A549 (cell line): ENCODE data around the gene ATF2. TPM values are rescaled to one million over a fixed set of nuclear protein-coding genes. Genes with fewer than 3 reads are reported as not detected.

ENCODE experiments used
- ATAC-seq, 2 experiments: fragments of 200-7000 bp in 1 of 2; fragments of >200 bp in 1 of 2; cut with Nextera tagmentation in 1 of 2; cut with Tn5 transposase in 1 of 2; 3 replicates each; pipeline versions ENCODE4 v1.8.0 to v1.9.1; 2018 to 2020; ENCODE audit warnings: mild to moderate bottlenecking in 1 of 2, moderate library complexity in 1 of 2
- CTCF ChIA-PET: fragments of 300-600 bp; sonication (Branson Sonifier 250); formaldehyde crosslinking; extraction: SDS; loops from one replicate; lab custom pipeline; 2021; ENCODE audit warnings: antibody characterized with exemption, inconsistent platforms; lab: Yijun Ruan, JAX
- POLR2A ChIA-PET: fragments of 350-600 bp; formaldehyde crosslinking; extraction: SDS; loops from one replicate; lab custom pipeline; 2021; ENCODE audit warnings: antibody characterized with exemption, inconsistent platforms; lab: Yijun Ruan, JAX
- DNase-seq, 2 experiments: peaks; one replicate each; pipeline versions ENCODE4 v3.0.0 to v3.0.0-alpha.2; 2011 to 2016; ENCODE audit warnings: low read depth in 1 of 2, low spot score in 1 of 2
- FAIRE-seq: peaks from 2 replicates; lab custom pipeline; 2011; peaks lifted over from hg19 to GRCh38; lab: Jason Lieb, UNC
- H3K27ac ChIP-seq, 2 experiments: fragments of >200 bp; sonication (Bioruptor Twin); formaldehyde crosslinking; 3 replicates each; pipeline ENCODE4 v1.5.1; 2016 to 2017
- H3K4me1 ChIP-seq: fragments of >200 bp; sonication (Bioruptor Twin); formaldehyde crosslinking; 3 replicates; pipeline ENCODE4 v1.6.1; 2016
- H3K4me2 ChIP-seq: fragments of >200 bp; sonication (Bioruptor Twin); formaldehyde crosslinking; 3 replicates; pipeline ENCODE4 v1.6.1; 2016
- H3K4me3 ChIP-seq: fragments of >200 bp; sonication (Bioruptor Twin); formaldehyde crosslinking; 3 replicates; pipeline ENCODE4 v1.5.1; 2016
- H3K9me3 ChIP-seq: fragments of >200 bp; sonication (Bioruptor Twin); formaldehyde crosslinking; 3 replicates; pipeline ENCODE4 v1.6.1; 2016
- ATOH8 ChIP-seq: fragments of 250-450 bp; sonication (Bioruptor Pico); IDR thresholded peaks from 2 replicates; pipeline ENCODE4 v1.5.0; 2020; ENCODE audit warnings: low read depth, mild to moderate bottlenecking, moderate library complexity
- BCL3 ChIP-seq: fragments of >200 bp; sonication (Bioruptor Twin); formaldehyde crosslinking; IDR thresholded peaks from 3 replicates; pipeline ENCODE4 v1.6.1; 2016
- CHD2 ChIP-seq: fragments of 150-350 bp; IDR thresholded peaks from 2 replicates; pipeline ENCODE4 v1.6.1; 2014; ENCODE audit warnings: low read length; ENCODE audit not compliant: partially characterized antibody
- CHD4 ChIP-seq: fragments of 200-600 bp; sonication (generic); IDR thresholded peaks from 2 replicates; pipeline ENCODE4 v1.6.1; 2016; ENCODE audit warnings: antibody characterized with exemption, mild to moderate bottlenecking, borderline replicate concordance
- EHF ChIP-seq: fragments of 250-450 bp; sonication (Bioruptor Pico); IDR thresholded peaks from 2 replicates; pipeline ENCODE4 v1.5.0; 2020; ENCODE audit warnings: mild to moderate bottlenecking
- EHMT2 ChIP-seq: fragments of 200-600 bp; sonication (generic); IDR thresholded peaks from 2 replicates; pipeline ENCODE4 v1.6.1; 2016; ENCODE audit warnings: antibody characterized with exemption, low read depth, mild to moderate bottlenecking, moderate library complexity
- ELK1 ChIP-seq: fragments of 150-350 bp; IDR thresholded peaks from 2 replicates; pipeline ENCODE4 v1.6.1; 2014; ENCODE audit warnings: low read depth, mild to moderate bottlenecking, low read length
- ESRRA ChIP-seq: fragments of 150-350 bp; IDR thresholded peaks from 2 replicates; pipeline ENCODE4 v1.6.1; 2014; ENCODE audit warnings: mild to moderate bottlenecking, low read length, borderline replicate concordance
- FOSB ChIP-seq: fragments of 250-450 bp; sonication (Bioruptor Pico); IDR thresholded peaks from 2 replicates; pipeline ENCODE4 v1.5.0; 2020; ENCODE audit warnings: mild to moderate bottlenecking, moderate library complexity
- FOSL2 ChIP-seq, 2 experiments: fragments of 450-650 bp in 1 of 2; fragments of >200 bp in 1 of 2; sonication (Bioruptor Twin) in 1 of 2; formaldehyde crosslinking; IDR thresholded peaks; 2 replicates each; pipeline versions ENCODE4 v1.5.0 to v1.6.1; 2016 to 2020; ENCODE audit warnings: mild to moderate bottlenecking in 1 of 2, moderate library complexity in 1 of 2
- GATA3 ChIP-seq: IDR thresholded peaks from 2 replicates; pipeline ENCODE4 v1.6.1; 2012; ENCODE audit warnings: borderline replicate concordance
- HEYL ChIP-seq: fragments of 250-450 bp; sonication (Bioruptor Pico); IDR thresholded peaks from 2 replicates; pipeline ENCODE4 v1.8.0; 2021; ENCODE audit warnings: mild to moderate bottlenecking, moderate library complexity
- MAFK ChIP-seq: fragments of 450-650 bp; IDR thresholded peaks from 2 replicates; pipeline ENCODE4 v1.6.1; 2014; ENCODE audit not compliant: partially characterized antibody
- NPAS2 ChIP-seq: fragments of 250-450 bp; sonication (Bioruptor Pico); IDR thresholded peaks from 2 replicates; pipeline ENCODE4 v1.8.0; 2022; ENCODE audit warnings: mild to moderate bottlenecking, moderate library complexity, borderline replicate concordance
- POLR2A ChIP-seq: IDR thresholded peaks from 2 replicates; pipeline ENCODE4 v1.6.1; 2012; ENCODE audit warnings: mild to moderate bottlenecking, low read length
- POLR2AphosphoS2 ChIP-seq: conservative IDR thresholded peaks from 2 replicates; pipeline ENCODE4 v1.6.1; 2012; ENCODE audit warnings: low read length, improper control_type of control experiment, inconsistent platforms
- RAD21 ChIP-seq, 2 experiments: fragments of >200 bp in 1 of 2; sonication (Bioruptor Twin) in 1 of 2; formaldehyde crosslinking in 1 of 2; IDR thresholded peaks in 1 of 2; conservative IDR thresholded peaks in 1 of 2; 2 replicates in 1 of 2; 3 replicates in 1 of 2; pipeline ENCODE4 v1.6.1; 2012 to 2018; ENCODE audit warnings: inconsistent platforms in 1 of 2
- RARB ChIP-seq: fragments of 250-450 bp; sonication (Bioruptor Pico); IDR thresholded peaks from 2 replicates; pipeline ENCODE4 v1.8.0; 2021; ENCODE audit warnings: mild to moderate bottlenecking, moderate library complexity
- RFX5 ChIP-seq: fragments of 450-650 bp; IDR thresholded peaks from 2 replicates; pipeline ENCODE4 v1.7.1; 2014; ENCODE audit warnings: antibody characterized with exemption, mild to moderate bottlenecking, moderate library complexity
- RNF2 ChIP-seq: fragments of 200-600 bp; sonication (generic); IDR thresholded peaks from 2 replicates; pipeline ENCODE4 v1.6.1; 2016; ENCODE audit warnings: low read depth, mild to moderate bottlenecking, antibody characterized with exemption, moderate library complexity, borderline replicate concordance
- ZSCAN20 ChIP-seq: fragments of 250-450 bp; sonication (Bioruptor Pico); IDR thresholded peaks from 2 replicates; pipeline ENCODE4 v1.8.0; 2022; ENCODE audit warnings: mild to moderate bottlenecking, moderate library complexity
- WGBS: methylation state at CpG from one replicate; pipeline ENCODE4 v1.1.6; 2017; ENCODE audit errors: missing lambda C conversion rate; 5-methylcytosine and 5-hydroxymethylcytosine counted together
- polyA plus RNA-seq, 4 experiments: library from polyadenylated mRNA; depleted of rRNA in 3 of 4; stranded (reverse); fragments of >200 nt; fragmentation: RNase III in 1 of 4; extraction: RNeasy Plus Mini Kit Qiagen cat#74134 plus additional on column Dnase treatment in 1 of 4; gene quantifications; 2 replicates in 3 of 4; 3 replicates in 1 of 4; pipeline ENCODE4 v1.2.3, GENCODE V29; 2011 to 2017
- TF ChIP-seq, protein P1 (sequence below): IDR thresholded peaks from 2 replicates; pipeline ENCODE4 v1.6.1; 2012; ENCODE audit warnings: low read depth, borderline replicate concordance
- TF ChIP-seq, protein P2 (sequence below): fragments of >200 bp; sonication (Bioruptor Twin); formaldehyde crosslinking; IDR thresholded peaks from 3 replicates; pipeline ENCODE4 v1.5.1; 2016
- TF ChIP-seq, protein P3 (sequence below): IDR thresholded peaks from 2 replicates; pipeline ENCODE4 v1.6.1; 2012
- TF ChIP-seq, protein P4 (sequence below): fragments of 200-600 bp; sonication (generic); IDR thresholded peaks from 2 replicates; pipeline ENCODE4 v1.6.1; 2016; ENCODE audit warnings: antibody characterized with exemption, mild to moderate bottlenecking, moderate library complexity

ATF2 gene
- polyA plus RNA-seq, 2 of the 4 experiments (the other 2 are of a cell fraction): 18.9 to 67.4 TPM

- TF ChIP-seq RFX5 (no peak), ATOH8 (CRISPR knock-in tag) (no peak), GATA3 (no peak), HEYL (CRISPR knock-in tag) (no peak), POLR2AphosphoS2 (no peak), ELK1 (no peak), CHD2 (no peak), ZSCAN20 (CRISPR knock-in tag) (no peak)
- TF ChIP-seq, protein P1, sequence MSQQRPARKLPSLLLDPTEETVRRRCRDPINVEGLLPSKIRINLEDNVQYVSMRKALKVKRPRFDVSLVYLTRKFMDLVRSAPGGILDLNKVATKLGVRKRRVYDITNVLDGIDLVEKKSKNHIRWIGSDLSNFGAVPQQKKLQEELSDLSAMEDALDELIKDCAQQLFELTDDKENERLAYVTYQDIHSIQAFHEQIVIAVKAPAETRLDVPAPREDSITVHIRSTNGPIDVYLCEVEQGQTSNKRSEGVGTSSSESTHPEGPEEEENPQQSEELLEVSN: no peak
Observed at GRCh38 chr2:175147186-175147585, 20.8 kb downstream of the ATF2 start (continued).

GRCh38 chr2:175143678-175144077 is 24.3 kb downstream of the ATF2 start:
- DNase-seq (no peak), FAIRE-seq (no peak), ATAC-seq (no peak)
- H3K27ac ChIP-seq: no peak overlapping the region
- POLR2A ChIA-PET: no interaction called here
- H3K4me3 ChIP-seq: no peak overlapping the region
- 98% methylated on average over 2 of the region's 2 CpGs for WGBS
- TF ChIP-seq RNF2 (no peak), RARB (CRISPR knock-in tag) (no peak), CHD4 (no peak)
- TF ChIP-seq, protein P2, sequence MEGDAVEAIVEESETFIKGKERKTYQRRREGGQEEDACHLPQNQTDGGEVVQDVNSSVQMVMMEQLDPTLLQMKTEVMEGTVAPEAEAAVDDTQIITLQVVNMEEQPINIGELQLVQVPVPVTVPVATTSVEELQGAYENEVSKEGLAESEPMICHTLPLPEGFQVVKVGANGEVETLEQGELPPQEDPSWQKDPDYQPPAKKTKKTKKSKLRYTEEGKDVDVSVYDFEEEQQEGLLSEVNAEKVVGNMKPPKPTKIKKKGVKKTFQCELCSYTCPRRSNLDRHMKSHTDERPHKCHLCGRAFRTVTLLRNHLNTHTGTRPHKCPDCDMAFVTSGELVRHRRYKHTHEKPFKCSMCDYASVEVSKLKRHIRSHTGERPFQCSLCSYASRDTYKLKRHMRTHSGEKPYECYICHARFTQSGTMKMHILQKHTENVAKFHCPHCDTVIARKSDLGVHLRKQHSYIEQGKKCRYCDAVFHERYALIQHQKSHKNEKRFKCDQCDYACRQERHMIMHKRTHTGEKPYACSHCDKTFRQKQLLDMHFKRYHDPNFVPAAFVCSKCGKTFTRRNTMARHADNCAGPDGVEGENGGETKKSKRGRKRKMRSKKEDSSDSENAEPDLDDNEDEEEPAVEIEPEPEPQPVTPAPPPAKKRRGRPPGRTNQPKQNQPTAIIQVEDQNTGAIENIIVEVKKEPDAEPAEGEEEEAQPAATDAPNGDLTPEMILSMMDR: no peak
- CTCF ChIA-PET: no interaction called here
- no peaks in the 10 kb centered on the region for H3K4me1 ChIP-seq
- no peak overlapping the region for H3K4me2 ChIP-seq
- H3K9me3 ChIP-seq: no peaks in the 10 kb centered on the region

DNA sequence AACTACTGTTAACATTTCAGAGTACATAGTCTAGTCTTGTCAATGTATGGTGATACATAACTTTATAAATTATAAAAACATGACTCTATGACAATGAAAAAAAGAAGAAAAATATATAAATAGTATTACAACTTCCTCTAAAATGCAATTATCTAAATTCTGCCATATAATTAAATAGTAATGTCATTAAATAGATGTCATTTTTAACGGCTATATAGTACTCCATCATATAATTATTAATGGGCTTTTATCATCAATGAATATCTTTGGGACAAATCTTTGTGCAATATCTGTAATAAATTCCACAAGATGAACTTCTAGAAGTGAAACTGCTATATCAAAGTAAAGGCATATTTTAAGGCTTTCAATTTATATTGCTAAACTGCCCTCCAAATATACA is 24.8 kb downstream of the ATF2 start:
- Histone ChIP-seq H3K4me3 (no peak overlapping the region), H3K9me3 (no peaks in the 10 kb centered on the region), H3K27ac (no peak overlapping the region), H3K4me1 (no peaks in the 10 kb centered on the region), H3K4me2 (no peak overlapping the region)
- CTCF ChIA-PET: no interaction called here
- ATAC-seq: no peak
- WGBS: 90% methylated on average over 1 of the region's 1 CpG
- POLR2A ChIA-PET: no interaction called here
- no peak for DNase-seq
- FAIRE-seq: no peak
- TF ChIP-seq, protein P3, sequence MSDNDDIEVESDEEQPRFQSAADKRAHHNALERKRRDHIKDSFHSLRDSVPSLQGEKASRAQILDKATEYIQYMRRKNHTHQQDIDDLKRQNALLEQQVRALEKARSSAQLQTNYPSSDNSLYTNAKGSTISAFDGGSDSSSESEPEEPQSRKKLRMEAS: no peak
- TF ChIP-seq FOSB (CRISPR knock-in tag) (no peak), BCL3 (no peak), FOSL2 (IDR thresholded peaks at IDR 0.05) (no peak), FOSL2 (CRISPR knock-in tag; IDR thresholded peaks at IDR 0.05) (no peak), ESRRA (no peak), RNF2 (no peak), NPAS2 (CRISPR knock-in tag) (no peak), ATOH8 (CRISPR knock-in tag) (no peak), POLR2A (no peak), EHF (CRISPR knock-in tag) (no peak), MAFK (no peak), CHD2 (no peak), RAD21 (conservative IDR thresholded peaks at IDR 0.05 in 1 of 2, IDR thresholded peaks at IDR 0.05 in 1 of 2) (no peak), EHMT2 (no peak)
- TF ChIP-seq, protein P4, sequence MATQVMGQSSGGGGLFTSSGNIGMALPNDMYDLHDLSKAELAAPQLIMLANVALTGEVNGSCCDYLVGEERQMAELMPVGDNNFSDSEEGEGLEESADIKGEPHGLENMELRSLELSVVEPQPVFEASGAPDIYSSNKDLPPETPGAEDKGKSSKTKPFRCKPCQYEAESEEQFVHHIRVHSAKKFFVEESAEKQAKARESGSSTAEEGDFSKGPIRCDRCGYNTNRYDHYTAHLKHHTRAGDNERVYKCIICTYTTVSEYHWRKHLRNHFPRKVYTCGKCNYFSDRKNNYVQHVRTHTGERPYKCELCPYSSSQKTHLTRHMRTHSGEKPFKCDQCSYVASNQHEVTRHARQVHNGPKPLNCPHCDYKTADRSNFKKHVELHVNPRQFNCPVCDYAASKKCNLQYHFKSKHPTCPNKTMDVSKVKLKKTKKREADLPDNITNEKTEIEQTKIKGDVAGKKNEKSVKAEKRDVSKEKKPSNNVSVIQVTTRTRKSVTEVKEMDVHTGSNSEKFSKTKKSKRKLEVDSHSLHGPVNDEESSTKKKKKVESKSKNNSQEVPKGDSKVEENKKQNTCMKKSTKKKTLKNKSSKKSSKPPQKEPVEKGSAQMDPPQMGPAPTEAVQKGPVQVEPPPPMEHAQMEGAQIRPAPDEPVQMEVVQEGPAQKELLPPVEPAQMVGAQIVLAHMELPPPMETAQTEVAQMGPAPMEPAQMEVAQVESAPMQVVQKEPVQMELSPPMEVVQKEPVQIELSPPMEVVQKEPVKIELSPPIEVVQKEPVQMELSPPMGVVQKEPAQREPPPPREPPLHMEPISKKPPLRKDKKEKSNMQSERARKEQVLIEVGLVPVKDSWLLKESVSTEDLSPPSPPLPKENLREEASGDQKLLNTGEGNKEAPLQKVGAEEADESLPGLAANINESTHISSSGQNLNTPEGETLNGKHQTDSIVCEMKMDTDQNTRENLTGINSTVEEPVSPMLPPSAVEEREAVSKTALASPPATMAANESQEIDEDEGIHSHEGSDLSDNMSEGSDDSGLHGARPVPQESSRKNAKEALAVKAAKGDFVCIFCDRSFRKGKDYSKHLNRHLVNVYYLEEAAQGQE: no peak
